ENCODE results near the gene MICAL3. TPM values are rescaled to one million over a fixed set of nuclear protein-coding genes. Genes with fewer than 3 reads are reported as not detected.

MICAL3 gene
- polyA plus RNA-seq, 4 donors = 3.2 to 31.4 (median 10.0) TPM

DNA sequence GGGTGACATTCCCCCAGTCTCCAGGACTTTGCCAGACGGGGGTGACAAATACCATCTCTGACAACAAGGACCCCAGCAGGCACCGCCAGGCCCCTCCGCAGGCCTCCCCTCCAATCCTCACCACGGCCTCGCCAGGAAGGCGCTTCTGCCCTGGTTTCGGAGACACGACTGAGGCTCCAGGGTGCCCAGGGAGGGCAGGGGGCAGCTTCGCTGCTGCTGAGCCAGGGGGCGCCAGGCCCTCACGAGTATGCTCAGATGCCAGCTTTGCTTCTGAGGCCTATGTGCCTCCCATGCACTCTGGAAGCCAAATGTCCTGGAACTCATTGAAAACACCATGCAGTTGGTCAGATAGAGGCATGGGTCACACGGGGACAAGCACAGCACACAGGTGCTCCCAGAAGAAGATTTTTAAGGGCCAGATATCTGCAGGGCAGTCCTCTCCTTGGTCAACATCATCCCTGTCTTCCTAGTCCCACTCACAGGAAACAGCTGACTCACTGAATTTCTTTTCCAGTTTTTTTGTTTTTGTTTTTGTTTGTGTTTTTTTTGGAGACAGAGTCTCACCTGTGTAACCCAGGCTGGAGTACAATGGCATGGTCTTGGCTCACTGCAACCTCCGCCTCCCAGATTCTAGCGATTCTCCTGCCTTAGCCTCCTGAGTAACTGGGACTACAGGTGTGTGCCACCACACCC, 270.0 kb downstream of the MICAL3 start:
- FAIRE-seq (no peak), DNase-seq (no peak)
- Histone ChIP-seq H3K4me1 (ENCODE audit: control insufficient read depth in 3 of 3, insufficient read depth in 2 of 3, low read depth in 1 of 3, low read length in 2 of 3) (no peaks in the 10 kb centered on the region), H3K9me3 (ENCODE audit: control insufficient read depth in 2 of 2, insufficient read depth in 1 of 2, low read depth in 1 of 2, low read length in 1 of 2) (no peaks in the 10 kb centered on the region), H3K27me3 (ENCODE audit: control insufficient read depth in 3 of 3, insufficient read depth in 3 of 3, low read length in 3 of 3) (no peaks in the 10 kb centered on the region), H3K27ac (ENCODE audit: low read depth in 1 of 3, low read length in 2 of 3) (no peak overlapping the region), H3K36me3 (ENCODE audit: control insufficient read depth in 3 of 3, insufficient read depth in 2 of 3, low read depth in 1 of 3, low read length in 3 of 3) (peaks cover 0 to 3% (median 0%) of the 10 kb centered on the region in 3 donors), H3K4me3 (ENCODE audit: low read depth in 1 of 3, low read length in 3 of 3) (no peak overlapping the region)
- WGBS, 3 donors = 91 to 92% (median 91%) methylated on average over 14 of the region's 14 CpGs

GRCh38 chr22:17753401-17753989, 270.9 kb downstream of the MICAL3 start:
- Histone ChIP-seq H3K27me3 (ENCODE audit: control insufficient read depth in 3 of 3, insufficient read depth in 3 of 3, low read length in 3 of 3) (no peaks in the 10 kb centered on the region), H3K4me1 (ENCODE audit: control insufficient read depth in 3 of 3, insufficient read depth in 2 of 3, low read depth in 1 of 3, low read length in 2 of 3) (no peaks in the 10 kb centered on the region), H3K9me3 (ENCODE audit: control insufficient read depth in 2 of 2, insufficient read depth in 1 of 2, low read depth in 1 of 2, low read length in 1 of 2) (no peaks in the 10 kb centered on the region), H3K4me3 (ENCODE audit: low read depth in 1 of 3, low read length in 3 of 3) (no peak overlapping the region), H3K36me3 (ENCODE audit: control insufficient read depth in 3 of 3, insufficient read depth in 2 of 3, low read depth in 1 of 3, low read length in 3 of 3) (peaks cover 0 to 3% (median 0%) of the 10 kb centered on the region in 3 donors), H3K27ac (ENCODE audit: low read depth in 1 of 3, low read length in 2 of 3) (no peak overlapping the region)
- FAIRE-seq (no peak), DNase-seq (no peak)
- 84 to 92% (median 92%) methylated on average over 13 of the region's 13 CpGs for WGBS, 3 donors

DNA sequence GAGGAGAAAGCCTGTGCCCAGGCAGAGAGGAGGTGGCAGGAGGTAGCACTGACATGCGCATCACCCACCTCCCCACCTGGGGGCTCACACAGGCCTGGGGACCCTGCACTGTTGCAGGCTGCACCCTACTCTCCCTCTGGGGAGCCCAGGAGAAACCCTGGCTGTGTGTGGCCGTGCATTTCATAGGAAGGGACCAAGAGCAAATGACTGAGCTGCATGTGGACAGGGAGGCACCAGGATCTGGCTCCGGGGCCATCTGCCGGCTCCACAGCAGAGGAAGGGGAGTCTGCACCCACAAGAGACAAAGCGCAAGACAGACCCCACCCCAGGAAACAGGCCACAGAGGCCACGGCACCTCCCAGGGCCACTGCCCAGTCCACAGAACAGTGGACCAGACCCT, 272.8 kb downstream of the MICAL3 start:
- Histone ChIP-seq H3K4me3 (ENCODE audit: low read depth in 1 of 3, low read length in 3 of 3) (no peak overlapping the region), H3K27ac (ENCODE audit: low read depth in 1 of 3, low read length in 2 of 3) (no peak overlapping the region), H3K9me3 (ENCODE audit: control insufficient read depth in 2 of 2, insufficient read depth in 1 of 2, low read depth in 1 of 2, low read length in 1 of 2) (no peaks in the 10 kb centered on the region), H3K4me1 (ENCODE audit: control insufficient read depth in 3 of 3, insufficient read depth in 2 of 3, low read depth in 1 of 3, low read length in 2 of 3) (no peaks in the 10 kb centered on the region), H3K36me3 (ENCODE audit: control insufficient read depth in 3 of 3, insufficient read depth in 2 of 3, low read depth in 1 of 3, low read length in 3 of 3) (peaks cover 0 to 6% (median 0%) of the 10 kb centered on the region in 3 donors), H3K27me3 (ENCODE audit: control insufficient read depth in 3 of 3, insufficient read depth in 3 of 3, low read length in 3 of 3) (no peaks in the 10 kb centered on the region)
- no peak for FAIRE-seq
- 78 to 81% (median 79%) methylated on average over 6 of the region's 6 CpGs for WGBS, 3 donors
- DNase-seq = no peak

- 90 to 92% (median 91%) methylated on average over 33 to 35 of the region's 35 CpGs for WGBS, 3 donors
- H3K27me3 ChIP-seq (ENCODE audit: control insufficient read depth in 3 of 3, insufficient read depth in 3 of 3, low read length in 3 of 3) = no peaks in the 10 kb centered on the region
- FAIRE-seq (no peak), DNase-seq (no peak)
- H3K9me3 ChIP-seq (ENCODE audit: control insufficient read depth in 2 of 2, insufficient read depth in 1 of 2, low read depth in 1 of 2, low read length in 1 of 2) = no peaks in the 10 kb centered on the region
- H3K4me1 ChIP-seq (ENCODE audit: control insufficient read depth in 3 of 3, insufficient read depth in 2 of 3, low read depth in 1 of 3, low read length in 2 of 3) = no peaks in the 10 kb centered on the region
- H3K4me3 ChIP-seq (ENCODE audit: low read depth in 1 of 3, low read length in 3 of 3) = no peak overlapping the region
- peaks cover 0 to 6% (median 0%) of the 10 kb centered on the region in 3 donors for H3K36me3 ChIP-seq (ENCODE audit: control insufficient read depth in 3 of 3, insufficient read depth in 2 of 3, low read depth in 1 of 3, low read length in 3 of 3)
- H3K27ac ChIP-seq (ENCODE audit: low read depth in 1 of 3, low read length in 2 of 3) = no peak overlapping the region
These were observed 274.6 kb downstream of the MICAL3 start for GRCh38 chr22:17749605-17750395.

DNA sequence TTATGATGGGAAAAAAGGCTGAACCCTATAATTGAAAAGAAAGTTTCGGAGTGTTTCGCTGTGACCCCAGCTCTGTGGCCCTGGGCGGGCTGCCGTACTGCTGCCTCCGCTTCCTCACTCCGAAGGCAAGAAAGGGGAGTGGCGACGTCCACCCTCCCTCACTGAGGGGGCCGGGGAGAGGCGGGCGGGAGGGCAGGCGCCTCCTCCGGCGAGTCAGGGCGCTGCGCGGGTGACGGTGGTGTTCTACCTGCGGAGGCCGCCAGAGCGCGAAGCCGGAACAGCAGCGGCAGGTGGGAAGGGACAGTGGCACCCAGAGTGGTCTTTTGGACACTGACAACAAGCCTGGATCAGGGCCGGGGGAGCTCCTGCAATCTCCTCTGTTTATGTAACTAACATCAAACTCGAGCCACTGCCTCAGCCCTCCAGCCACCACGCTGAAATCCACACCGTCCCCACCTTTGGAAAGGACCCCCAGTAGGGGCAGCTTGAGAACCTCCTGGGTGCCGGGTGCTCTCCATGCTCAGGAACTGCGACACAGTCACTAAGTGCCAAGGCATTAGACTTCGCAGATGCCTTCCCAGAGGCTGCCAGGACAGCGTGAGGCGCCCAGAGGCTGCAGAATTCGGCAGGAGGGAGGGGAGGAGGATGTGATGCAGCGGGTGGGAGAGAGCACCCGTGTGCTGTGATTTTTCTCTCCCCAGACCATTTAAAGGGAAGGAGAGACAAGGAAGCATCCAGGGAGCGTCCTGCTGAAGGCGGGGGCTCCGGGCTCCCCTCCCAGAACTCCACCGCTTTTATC, 275.6 kb downstream of the MICAL3 start:
- Histone ChIP-seq H3K27ac (ENCODE audit: low read depth in 1 of 3, low read length in 2 of 3) (no peak overlapping the region), H3K4me3 (ENCODE audit: low read depth in 1 of 3, low read length in 3 of 3) (no peak overlapping the region), H3K36me3 (ENCODE audit: control insufficient read depth in 3 of 3, insufficient read depth in 2 of 3, low read depth in 1 of 3, low read length in 3 of 3) (peaks cover 0 to 9% (median 0%) of the 10 kb centered on the region in 3 donors), H3K4me1 (ENCODE audit: control insufficient read depth in 3 of 3, insufficient read depth in 2 of 3, low read depth in 1 of 3, low read length in 2 of 3) (no peaks in the 10 kb centered on the region), H3K9me3 (ENCODE audit: control insufficient read depth in 2 of 2, insufficient read depth in 1 of 2, low read depth in 1 of 2, low read length in 1 of 2) (no peaks in the 10 kb centered on the region), H3K27me3 (ENCODE audit: control insufficient read depth in 3 of 3, insufficient read depth in 3 of 3, low read length in 3 of 3) (no peaks in the 10 kb centered on the region)
- FAIRE-seq = no peak
- WGBS, 3 donors = 81 to 96% (median 89%) methylated on average over 39 to 40 of the region's 40 CpGs
- DNase-seq = no peak

GRCh38 chr22:17746916-17747315, 277.4 kb downstream of the MICAL3 start:
- H3K9me3 ChIP-seq (ENCODE audit: control insufficient read depth in 2 of 2, insufficient read depth in 1 of 2, low read depth in 1 of 2, low read length in 1 of 2) = no peaks in the 10 kb centered on the region
- WGBS, 3 donors = 96 to 97% (median 96%) methylated on average over 10 of the region's 10 CpGs
- DNase-seq = no peak
- H3K27ac ChIP-seq (ENCODE audit: low read depth in 1 of 3, low read length in 2 of 3) = no peak overlapping the region
- no peak for FAIRE-seq
- no peak overlapping the region for H3K4me3 ChIP-seq (ENCODE audit: low read depth in 1 of 3, low read length in 3 of 3)
- no peaks in the 10 kb centered on the region for H3K4me1 ChIP-seq (ENCODE audit: control insufficient read depth in 3 of 3, insufficient read depth in 2 of 3, low read depth in 1 of 3, low read length in 2 of 3)
- H3K36me3 ChIP-seq (ENCODE audit: control insufficient read depth in 3 of 3, insufficient read depth in 2 of 3, low read depth in 1 of 3, low read length in 3 of 3) = peaks cover 0 to 19% (median 0%) of the 10 kb centered on the region in 3 donors
- no peaks in the 10 kb centered on the region for H3K27me3 ChIP-seq (ENCODE audit: control insufficient read depth in 3 of 3, insufficient read depth in 3 of 3, low read length in 3 of 3)

- Histone ChIP-seq H3K4me1 (ENCODE audit: control insufficient read depth in 3 of 3, insufficient read depth in 2 of 3, low read depth in 1 of 3, low read length in 2 of 3) (no peaks in the 10 kb centered on the region), H3K9me3 (ENCODE audit: control insufficient read depth in 2 of 2, insufficient read depth in 1 of 2, low read depth in 1 of 2, low read length in 1 of 2) (no peaks in the 10 kb centered on the region), H3K27ac (ENCODE audit: low read depth in 1 of 3, low read length in 2 of 3) (no peak overlapping the region), H3K27me3 (ENCODE audit: control insufficient read depth in 3 of 3, insufficient read depth in 3 of 3, low read length in 3 of 3) (no peaks in the 10 kb centered on the region), H3K36me3 (ENCODE audit: control insufficient read depth in 3 of 3, insufficient read depth in 2 of 3, low read depth in 1 of 3, low read length in 3 of 3) (peaks cover 0 to 29% (median 0%) of the 10 kb centered on the region in 3 donors), H3K4me3 (ENCODE audit: low read depth in 1 of 3, low read length in 3 of 3) (no peak overlapping the region)
- DNase-seq (no peak), FAIRE-seq (no peak)
- WGBS, 3 donors = 69 to 79% (median 76%) methylated on average over 7 of the region's 7 CpGs
These were observed 279.9 kb downstream of the MICAL3 start for GRCh38 chr22:17744430-17744829.
